Measurements from ENCODE around the gene TMEM134. TPM values are rescaled to one million over a fixed set of nuclear protein-coding genes. Genes with fewer than 3 reads are reported as not detected.

Gene TMEM134
- total and polyA plus RNA-seq, 2 of the 4 experiments (the other 2 are of a cell fraction) = 12.5 to 55.0 TPM

GRCh38 chr11:67489203-67489884, 20.3 kb upstream of the TMEM134 start:
- Histone ChIP-seq H4K20me1 (ENCODE audit: insufficient read depth, low read length) (no peaks in the 10 kb centered on the region; the same call in none of the 2 replicates), H3K27ac (ENCODE audit: insufficient read depth, low read length) (no peak overlapping the region), H2AK5ac (ENCODE audit: low read depth, low read length) (no peak overlapping the region), H3K4me3 (ENCODE audit: insufficient read depth, low read depth, low read length) (no peak overlapping the region), H3K23ac (ENCODE audit: low read depth, low read length) (no peak overlapping the region), H3K9me3 (ENCODE audit: control insufficient read depth, insufficient read depth, low read length) (no peaks in the 10 kb centered on the region), H3K4me2 (ENCODE audit: low read depth, low read length) (no peak overlapping the region), H4K8ac (ENCODE audit: low read depth in 2 of 2, low read length in 2 of 2) (no peak overlapping the region), H3K56ac (ENCODE audit: extremely low read depth, insufficient read depth, low read length) (no peak overlapping the region), H3K4ac (ENCODE audit: low read depth, low read length) (no peak overlapping the region), H2AK9ac (replicated peaks; ENCODE audit: low read depth, low read length, poor library complexity) (no peak overlapping the region), H3K18ac (ENCODE audit: low read depth, low read length) (no peak overlapping the region), H4K91ac (ENCODE audit: insufficient read depth, low read depth, low read length) (no peak overlapping the region), H3K79me1 (ENCODE audit: low read depth in 1 of 2, low read length in 2 of 2) (peaks cover 11 to 23% of the 10 kb centered on the region in 2 experiments), H3K9me1 (ENCODE audit: insufficient read depth, low read length) (peaks cover 16% of the 10 kb centered on the region), H2AFZ (replicated peaks; ENCODE audit: low read length, poor library complexity) (no peak overlapping the region), H3K36me3 (ENCODE audit: control insufficient read depth, insufficient read depth, low read length) (peaks cover 46% of the 10 kb centered on the region), H2BK15ac (ENCODE audit: low read depth, low read length) (no peak overlapping the region), H2BK120ac (ENCODE audit: low read depth, low read length) (no peak overlapping the region), H3K14ac (replicated peaks; ENCODE audit: low read depth, low read length) (no peak overlapping the region), H4K5ac (ENCODE audit: low read depth, low read length) (no peak overlapping the region), H3K4me1 (ENCODE audit: control insufficient read depth, insufficient read depth, low read length) (no peaks in the 10 kb centered on the region), H2BK20ac (ENCODE audit: low read depth, low read length) (no peak overlapping the region), H3K9ac (ENCODE audit: low read depth, low read length) (no peak overlapping the region), H3K27me3 (ENCODE audit: control insufficient read depth, insufficient read depth, low read length) (no peaks in the 10 kb centered on the region), H2BK5ac (ENCODE audit: low read depth, low read length, poor library complexity, severe bottlenecking) (no peak overlapping the region)
- in situ Hi-C loops (cut with MboI; ENCODE audit: low sequenced_read_pairs) = no loop called here
- DNase-seq (no peak), ATAC-seq (ENCODE audit: low read depth) (no peak)
- CTCF ChIA-PET = no interaction called here
- BruUV-seq (replicated peaks) = no TSS peak
- dilution Hi-C loops (cut with HindIII; ENCODE audit: low sequenced_read_pairs, unreplicated experiment) = no loop called here
- WGBS, 2 experiments (ENCODE audit: extremely low coverage in 2 of 2, insufficient read length in 1 of 2) = 92% methylated on average over 6 of the region's 25 CpGs; no CpG with 5 or more reads in 1 of the 2 experiments
- POLR2A ChIA-PET (ENCODE audit: unreplicated experiment) = no interaction called here
- intact Hi-C loops (cut with micrococcal nuclease) = no loop called here
- no peak for TF ChIP-seq BHLHE40 (IDR thresholded peaks at IDR 0.05; ENCODE audit: low read depth, low read length)
- no peak for TF ChIP-seq FOS (IDR thresholded peaks at IDR 0.05; ENCODE audit: low read depth, low read length)
- TF ChIP-seq CEBPB (IDR thresholded peaks at IDR 0.05; ENCODE audit: low read depth, low read length) = no peak
- TF ChIP-seq USF2 (IDR thresholded peaks at IDR 0.05; ENCODE audit: low read depth, low read length) = no peak
- no peak for TF ChIP-seq RAD21 (IDR thresholded peaks at IDR 0.05; ENCODE audit: low read length)
- TF ChIP-seq POLR2A (IDR thresholded peaks at IDR 0.05; ENCODE audit: low read depth, low read length) = no peak
- TF ChIP-seq CHD1 (IDR thresholded peaks at IDR 0.05; ENCODE audit: low read depth, low read length) = no peak
- no peak for TF ChIP-seq MAZ (IDR thresholded peaks at IDR 0.05; ENCODE audit: borderline replicate concordance, low read depth, low read length)
- no peak for TF ChIP-seq RFX5 (IDR thresholded peaks at IDR 0.05; ENCODE audit: low read depth, low read length)
- TF ChIP-seq, protein P1, sequence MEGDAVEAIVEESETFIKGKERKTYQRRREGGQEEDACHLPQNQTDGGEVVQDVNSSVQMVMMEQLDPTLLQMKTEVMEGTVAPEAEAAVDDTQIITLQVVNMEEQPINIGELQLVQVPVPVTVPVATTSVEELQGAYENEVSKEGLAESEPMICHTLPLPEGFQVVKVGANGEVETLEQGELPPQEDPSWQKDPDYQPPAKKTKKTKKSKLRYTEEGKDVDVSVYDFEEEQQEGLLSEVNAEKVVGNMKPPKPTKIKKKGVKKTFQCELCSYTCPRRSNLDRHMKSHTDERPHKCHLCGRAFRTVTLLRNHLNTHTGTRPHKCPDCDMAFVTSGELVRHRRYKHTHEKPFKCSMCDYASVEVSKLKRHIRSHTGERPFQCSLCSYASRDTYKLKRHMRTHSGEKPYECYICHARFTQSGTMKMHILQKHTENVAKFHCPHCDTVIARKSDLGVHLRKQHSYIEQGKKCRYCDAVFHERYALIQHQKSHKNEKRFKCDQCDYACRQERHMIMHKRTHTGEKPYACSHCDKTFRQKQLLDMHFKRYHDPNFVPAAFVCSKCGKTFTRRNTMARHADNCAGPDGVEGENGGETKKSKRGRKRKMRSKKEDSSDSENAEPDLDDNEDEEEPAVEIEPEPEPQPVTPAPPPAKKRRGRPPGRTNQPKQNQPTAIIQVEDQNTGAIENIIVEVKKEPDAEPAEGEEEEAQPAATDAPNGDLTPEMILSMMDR (conservative IDR thresholded peaks at IDR 0.05; ENCODE audit: low read depth, low read length) = no peak
- no peak for TF ChIP-seq SMC3 (IDR thresholded peaks at IDR 0.05; ENCODE audit: low read depth, low read length)

All from IMR-90 (cell line).